ENCODE measurements around the gene PFDN1. TPM values are rescaled to one million over a fixed set of nuclear protein-coding genes. Genes with fewer than 3 reads are reported as not detected.
A peak's percentile ranks its signal among the peaks of the same experiment; 100 is the strongest.

PFDN1 gene
- total RNA-seq, 1 experiment from 2014 or later: 48.9 TPM

DNA sequence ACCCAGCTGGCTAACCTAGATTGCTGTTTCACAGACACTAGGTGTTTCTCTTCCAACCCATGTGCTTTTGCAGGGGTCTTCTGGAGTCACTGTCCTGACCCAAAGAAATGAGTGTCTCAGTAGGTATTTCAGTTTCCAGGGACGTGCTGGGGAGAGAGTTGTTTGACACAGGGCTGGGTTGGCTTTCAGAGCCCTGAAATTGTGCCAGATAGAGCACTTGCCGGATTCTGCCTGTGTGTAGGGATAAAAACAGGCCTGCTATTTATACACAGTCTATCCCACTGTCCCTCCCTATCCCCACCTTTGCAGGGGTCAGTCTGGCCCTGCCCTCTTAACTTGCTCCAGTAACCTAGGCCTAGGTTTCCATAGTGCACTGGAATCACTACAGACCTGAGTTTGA lies 44.5 kb upstream of the PFDN1 start:
- Histone ChIP-seq H4K20me1 (ENCODE audit: insufficient read depth) (no peaks in the 10 kb centered on the region), H2AFZ (ENCODE audit: low read depth, low read length, poor library complexity, severe bottlenecking) (peak overlapping the region; percentile 67), H3K79me2 (ENCODE audit: insufficient read depth, low read length) (no peaks in the 10 kb centered on the region), H3K27me3 (ENCODE audit: insufficient read depth, low read length) (no peaks in the 10 kb centered on the region), H3K9me3 (ENCODE audit: control insufficient read depth in 1 of 2, insufficient read depth in 1 of 2, low read depth in 1 of 2, low read length in 2 of 2) (no peaks in the 10 kb centered on the region), H3K27ac (ENCODE audit: low read depth, low read length) (peak overlapping the region; percentile 4; the same call in 1 of the 2 replicates), H3K9ac (ENCODE audit: low read length) (peak overlapping the region; percentile 70), H3K4me2 (ENCODE audit: low read length) (peak overlapping the region; percentile 93), H3K9me2 (ENCODE audit: insufficient read depth) (no peaks in the 10 kb centered on the region), H3K4me1 (ENCODE audit: control insufficient read depth in 1 of 2, insufficient read depth in 2 of 2, low read length in 2 of 2) (peaks cover 22 to 43% of the 10 kb centered on the region in 2 experiments), H3K4me3 (replicated peaks in 1 of 2; ENCODE audit: low read depth in 1 of 2, low read length in 2 of 2) (peak overlapping the region; percentile 66 to 76), H3K36me3 (ENCODE audit: control insufficient read depth in 1 of 2, insufficient read depth in 2 of 2, low read length in 2 of 2) (no peaks in the 10 kb centered on the region)
- ChIA-PET POLR2A (interaction anchor here (0.7 to 3.0 kb wide), 14 partner anchors 8 to 300 kb away, joined by 3 to 57 read pairs (median 8); partner anchors contain the start of genes CYSTM1, IK and NDUFA2), RAD21 (ENCODE audit: low non-redundant PET in 1 of 2, low total read pairs in 2 of 2, uncharacterized antibody in 2 of 2, unreplicated experiment in 2 of 2) (interaction anchor here (1.2 to 2.5 kb wide), 5 partner anchors 103 to 108 kb away, joined by 3 to 20 read pairs (median 5); no protein-coding TSS in a partner anchor), CTCF (interaction anchor here (1.2 to 3.2 kb wide), 14 partner anchors 8 to 372 kb away, joined by 3 to 76 read pairs (median 6); partner anchors contain the start of genes IK, NDUFA2 and SLC4A9)
- DNase-seq (ENCODE audit: low read depth, low spot score) (no peak), ATAC-seq (no peak)
- TF ChIP-seq POLR2A (IDR thresholded peaks at IDR 0.05; ENCODE audit: borderline replicate concordance, extremely low read depth, insufficient read depth, insufficient read length): no peak
- TF ChIP-seq ZFX (IDR thresholded peaks at IDR 0.05): no peak
- TF ChIP-seq RAD21 (IDR thresholded peaks at IDR 0.05; ENCODE audit: low read depth): no peak
- TF ChIP-seq EZH2phosphoT487 (IDR thresholded peaks at IDR 0.05; ENCODE audit: borderline replicate concordance): no peak
- no peak for TF ChIP-seq SRF (IDR thresholded peaks at IDR 0.05; ENCODE audit: low read depth)
- no peak for TF ChIP-seq EGR1 (IDR thresholded peaks at IDR 0.05; ENCODE audit: low read depth)
- intact Hi-C loops (cut with micrococcal nuclease): no loop called here
- no TSS peak for BruUV-seq (replicated peaks)

DNA sequence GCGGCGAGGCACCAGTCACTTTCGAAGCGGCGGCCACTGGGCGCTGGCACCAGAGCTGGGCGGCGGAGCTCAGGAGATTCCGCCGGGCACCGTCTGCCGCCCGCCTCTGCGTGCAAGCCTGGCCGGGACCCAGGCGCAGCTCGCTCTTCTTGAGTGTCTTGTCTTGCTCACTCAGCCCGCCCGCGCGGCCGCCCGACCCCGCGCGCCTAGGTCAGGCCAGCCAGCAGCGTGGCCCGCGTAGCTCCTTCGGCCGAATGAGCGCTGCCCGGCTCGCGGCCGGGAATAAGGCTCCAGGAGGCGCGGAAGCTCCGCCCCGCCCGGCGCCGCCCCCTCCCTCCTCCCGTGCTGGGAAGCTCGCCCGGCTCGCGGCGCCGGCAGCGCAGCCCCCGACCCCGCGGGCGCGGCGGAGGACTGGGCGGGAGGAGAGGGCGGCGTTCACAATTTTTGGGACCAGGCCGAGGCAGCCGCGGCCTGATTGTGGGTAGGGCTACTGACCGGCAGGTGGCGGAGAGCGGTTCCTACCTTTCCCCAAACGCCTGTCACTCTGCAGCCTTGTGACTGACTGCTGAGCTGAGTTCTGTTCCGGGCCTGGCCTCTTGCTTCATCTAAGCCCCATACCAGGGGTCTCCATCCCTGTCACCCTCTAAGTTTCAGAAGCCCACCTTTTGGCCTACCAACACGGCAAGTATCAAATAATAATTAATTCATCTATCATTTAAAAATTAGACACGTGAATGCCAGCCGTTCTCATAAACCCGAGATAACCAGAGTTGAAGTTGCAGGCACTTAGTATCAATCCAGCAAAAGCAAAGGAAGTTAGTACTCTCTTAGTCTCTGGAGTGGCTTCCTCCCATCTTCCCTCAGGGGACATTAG lies 43.7 kb upstream of the PFDN1 start, which contains the start of gene HBEGF:
HBEGF (minus strand) TSS at position 256 of the 874 bp plus-strand sequence. CDS start 275 bp downstream, outside the sequence.
- DNase-seq (ENCODE audit: low read depth, low spot score): peak; percentile 74
- H3K27me3 ChIP-seq (ENCODE audit: insufficient read depth, low read length): no peaks in the 10 kb centered on the region
- ATAC-seq: peak; percentile 82
- peaks cover 22 to 43% of the 10 kb centered on the region in 2 experiments for H3K4me1 ChIP-seq (ENCODE audit: control insufficient read depth in 1 of 2, insufficient read depth in 2 of 2, low read length in 2 of 2)
- peak within 1 kb of the TSS; percentile 93 for H3K4me2 ChIP-seq (ENCODE audit: low read length)
- no TSS peak for BruUV-seq (replicated peaks)
- peaks cover 0 to 8% of the 10 kb centered on the region in 2 experiments; a peak in 1 of 4 replicates for H3K36me3 ChIP-seq (ENCODE audit: control insufficient read depth in 1 of 2, insufficient read depth in 2 of 2, low read length in 2 of 2)
- H3K27ac ChIP-seq (ENCODE audit: low read depth, low read length): peak within 1 kb of the TSS; percentile 68
- no peaks in the 10 kb centered on the region for H4K20me1 ChIP-seq (ENCODE audit: insufficient read depth)
- H3K79me2 ChIP-seq (ENCODE audit: insufficient read depth, low read length): no peaks in the 10 kb centered on the region
- no peaks in the 10 kb centered on the region for H3K9me2 ChIP-seq (ENCODE audit: insufficient read depth)
- H3K9ac ChIP-seq (ENCODE audit: low read length): peak within 1 kb of the TSS; percentile 70
- peak within 1 kb of the TSS; percentile 66 to 76 for H3K4me3 ChIP-seq (replicated peaks in 1 of 2; ENCODE audit: low read depth in 1 of 2, low read length in 2 of 2)
- intact Hi-C loops (cut with micrococcal nuclease): loop anchor here (1.0 kb wide), 1 partner anchor 102 kb away; no protein-coding TSS in a partner anchor
- H3K9me3 ChIP-seq (ENCODE audit: control insufficient read depth in 1 of 2, insufficient read depth in 1 of 2, low read depth in 1 of 2, low read length in 2 of 2): no peaks in the 10 kb centered on the region
- peak within 1 kb of the TSS; percentile 67 for H2AFZ ChIP-seq (ENCODE audit: low read depth, low read length, poor library complexity, severe bottlenecking)
- ChIA-PET RAD21 (ENCODE audit: low non-redundant PET in 1 of 2, low total read pairs in 2 of 2, uncharacterized antibody in 2 of 2, unreplicated experiment in 2 of 2) (interaction anchor here (1.2 to 2.5 kb wide), 6 partner anchors 12 to 107 kb away, joined by 3 to 20 read pairs (median 4); no protein-coding TSS in a partner anchor), POLR2A (interaction anchor here (0.6 to 3.3 kb wide), 31 partner anchors 8 to 380 kb away, joined by 3 to 57 read pairs (median 4); partner anchors contain the start of genes CYSTM1, HARS2, IK and NDUFA2), CTCF (interaction anchor here (0.5 to 3.2 kb wide), 25 partner anchors 8 to 373 kb away, joined by 3 to 76 read pairs (median 4); partner anchors contain the start of genes IK, NDUFA2 and SLC4A9)
- TF ChIP-seq TCF7L2 (IDR thresholded peaks at IDR 0.05; ENCODE audit: borderline replicate concordance, extremely low read depth, insufficient read depth, insufficient read length): no peak
- peak; percentile 97 for TF ChIP-seq POLR2AphosphoS5 (IDR thresholded peaks at IDR 0.05; ENCODE audit: low read depth, low read length)
- TF ChIP-seq ZBTB33 (IDR thresholded peaks at IDR 0.05; ENCODE audit: extremely low read depth, insufficient replicate concordance, low read length): peak; percentile 10
- TF ChIP-seq, protein P1, sequence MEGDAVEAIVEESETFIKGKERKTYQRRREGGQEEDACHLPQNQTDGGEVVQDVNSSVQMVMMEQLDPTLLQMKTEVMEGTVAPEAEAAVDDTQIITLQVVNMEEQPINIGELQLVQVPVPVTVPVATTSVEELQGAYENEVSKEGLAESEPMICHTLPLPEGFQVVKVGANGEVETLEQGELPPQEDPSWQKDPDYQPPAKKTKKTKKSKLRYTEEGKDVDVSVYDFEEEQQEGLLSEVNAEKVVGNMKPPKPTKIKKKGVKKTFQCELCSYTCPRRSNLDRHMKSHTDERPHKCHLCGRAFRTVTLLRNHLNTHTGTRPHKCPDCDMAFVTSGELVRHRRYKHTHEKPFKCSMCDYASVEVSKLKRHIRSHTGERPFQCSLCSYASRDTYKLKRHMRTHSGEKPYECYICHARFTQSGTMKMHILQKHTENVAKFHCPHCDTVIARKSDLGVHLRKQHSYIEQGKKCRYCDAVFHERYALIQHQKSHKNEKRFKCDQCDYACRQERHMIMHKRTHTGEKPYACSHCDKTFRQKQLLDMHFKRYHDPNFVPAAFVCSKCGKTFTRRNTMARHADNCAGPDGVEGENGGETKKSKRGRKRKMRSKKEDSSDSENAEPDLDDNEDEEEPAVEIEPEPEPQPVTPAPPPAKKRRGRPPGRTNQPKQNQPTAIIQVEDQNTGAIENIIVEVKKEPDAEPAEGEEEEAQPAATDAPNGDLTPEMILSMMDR (IDR thresholded peaks at IDR 0.05 in 2 of 3, conservative IDR thresholded peaks at IDR 0.05 in 1 of 3; ENCODE audit: borderline replicate concordance in 1 of 3, insufficient read depth in 1 of 3, low read depth in 2 of 3, low read length in 2 of 3): peak in 2 of 3 experiments; percentile 51 to 67; a peak in 4 of 6 replicates
- no peak for TF ChIP-seq EGR1 (IDR thresholded peaks at IDR 0.05; ENCODE audit: low read depth)
- no peak for TF ChIP-seq SP1 (IDR thresholded peaks at IDR 0.05; ENCODE audit: low read depth)
- peak; percentile 82 for TF ChIP-seq POLR2A (IDR thresholded peaks at IDR 0.05; ENCODE audit: borderline replicate concordance, extremely low read depth, insufficient read depth, insufficient read length)
- peak; percentile 61; the same call in 1 of the 2 replicates for TF ChIP-seq ZFX (IDR thresholded peaks at IDR 0.05)
